H1 (cell line): Measurements from ENCODE around the gene IGFBP3. TPM values are rescaled to one million over a fixed set of nuclear protein-coding genes. Genes with fewer than 3 reads are reported as not detected.

Source experiments
- CTCF ChIA-PET: fragments of 300-600 bp; sonication (Branson Sonifier 250); formaldehyde crosslinking; loops from one replicate; lab custom pipeline; 2021; ENCODE audit not compliant: partially characterized antibody; lab: Charles Lee
- POLR2A ChIA-PET: fragments of 300-600 bp; sonication (Branson Sonifier 250); formaldehyde crosslinking; loops from one replicate; lab custom pipeline; 2021; ENCODE audit warnings: inconsistent platforms; ENCODE audit not compliant: partially characterized antibody; lab: Charles Lee
- DNase-seq, 2 experiments: peaks; one replicate each; pipeline versions ENCODE4 v3.0.0 to v3.0.0-alpha.2; 2010 to 2022; ENCODE audit warnings: low spot score in 2 of 2, low read depth in 1 of 2, mixed read lengths in 1 of 2
- FAIRE-seq: peaks from 2 replicates; lab custom pipeline; 2011; peaks lifted over from hg19 to GRCh38; lab: Jason Lieb, UNC
- H2AFZ ChIP-seq: 2 replicates; pipeline ENCODE4 v1.8.1; 2012; ENCODE audit warnings: low read length, inconsistent platforms
- H2AK5ac ChIP-seq: 2 replicates; pipeline ENCODE4 v1.6.1; 2013; ENCODE audit warnings: low read depth, low read length
- H2BK120ac ChIP-seq: replicated peaks from 2 replicates; pipeline ENCODE3; 2013; ENCODE audit warnings: low read depth, low read length, inconsistent platforms
- H2BK12ac ChIP-seq: 2 replicates; pipeline ENCODE4 v1.6.1; 2013; ENCODE audit warnings: low read depth, low read length
- H2BK15ac ChIP-seq: 2 replicates; pipeline ENCODE4 v1.6.1; 2013; ENCODE audit warnings: low read length
- H2BK20ac ChIP-seq: 2 replicates; pipeline ENCODE4 v1.6.1; 2013; ENCODE audit warnings: low read length
- H2BK5ac ChIP-seq: 2 replicates; pipeline ENCODE4 v1.6.1; 2013; ENCODE audit warnings: low read depth, low read length
- H3K14ac ChIP-seq: 2 replicates; pipeline ENCODE4 v1.6.1; 2013; ENCODE audit warnings: inconsistent platforms; ENCODE audit not compliant: insufficient read length
- H3K18ac ChIP-seq: 2 replicates; pipeline ENCODE4 v1.6.1; 2013; ENCODE audit warnings: low read length; ENCODE audit errors: extremely low read depth
- H3K23ac ChIP-seq: 2 replicates; pipeline ENCODE4 v1.6.1; 2013; ENCODE audit warnings: inconsistent platforms; ENCODE audit not compliant: insufficient read length
- H3K23me2 ChIP-seq: 2 replicates; pipeline ENCODE4 v1.6.1; 2013; ENCODE audit warnings: low read depth, low read length
- H3K27ac ChIP-seq: 2 replicates; pipeline ENCODE4 v1.6.1; 2011; ENCODE audit warnings: low read depth, low read length, inconsistent platforms
- H3K27me3 ChIP-seq, 4 experiments: replicated peaks in 1 of 4; 1 replicate in 1 of 4; 2 replicates in 3 of 4; pipeline versions ENCODE4 v1.6.1 to v1.8.1; 2011 to 2013; ENCODE audit warnings: low read length in 3 of 4, mild to moderate bottlenecking in 3 of 4, inconsistent platforms in 2 of 4, mixed read lengths in 2 of 4, moderate library complexity in 1 of 4; ENCODE audit not compliant: control insufficient read depth in 3 of 4, insufficient read depth in 3 of 4; ENCODE audit errors: extremely low read depth in 1 of 4
- H3K36me3 ChIP-seq, 4 experiments: 2 replicates each; pipeline versions ENCODE4 v1.6.1 to v1.8.1; 2011 to 2013; ENCODE audit warnings: mild to moderate bottlenecking in 4 of 4, low read length in 3 of 4, moderate library complexity in 2 of 4, control low read depth in 1 of 4, inconsistent platforms in 1 of 4; ENCODE audit not compliant: insufficient read depth in 4 of 4, control insufficient read depth in 2 of 4
- H3K4ac ChIP-seq: replicated peaks from 2 replicates; pipeline ENCODE3; 2013; ENCODE audit warnings: low read length, low read depth, mixed read lengths, inconsistent platforms; ENCODE audit not compliant: insufficient read length
- H3K4me1 ChIP-seq, 4 experiments: replicated peaks in 1 of 4; 1 replicate in 1 of 4; 2 replicates in 3 of 4; pipeline versions ENCODE4 v1.6.1 to v1.8.1; 2011 to 2013; ENCODE audit warnings: low read length in 3 of 4, inconsistent platforms in 2 of 4, mixed read lengths in 1 of 4; ENCODE audit not compliant: insufficient read depth in 4 of 4, control insufficient read depth in 3 of 4
- H3K4me2 ChIP-seq, 2 experiments: 2 replicates each; pipeline versions ENCODE4 v1.6.1 to v1.8.1; 2011 to 2013; ENCODE audit warnings: low read depth in 2 of 2, low read length in 2 of 2, control low read depth in 1 of 2, inconsistent platforms in 1 of 2, mild to moderate bottlenecking in 1 of 2; ENCODE audit not compliant: insufficient read depth in 1 of 2
- H3K4me3 ChIP-seq, 4 experiments: fragments of 200-600, 300-600 bp in 1 of 4; sonication (generic), shearing (Covaris generic), sonication (Bioruptor Twin) in 1 of 4; 2 replicates each; pipeline versions ENCODE4 v1.5.1 to v1.8.1; 2011 to 2016; ENCODE audit warnings: low read length in 4 of 4, low read depth in 3 of 4, control low read depth in 2 of 4, inconsistent platforms in 2 of 4, mild to moderate bottlenecking in 2 of 4, mixed read lengths in 1 of 4, moderate library complexity in 1 of 4; ENCODE audit not compliant: insufficient read depth in 2 of 4; ENCODE audit errors: extremely low read depth in 1 of 4
- H3K56ac ChIP-seq: replicated peaks from 2 replicates; pipeline ENCODE3; 2013; ENCODE audit warnings: low read depth, mild to moderate bottlenecking, mixed read lengths, low read length, inconsistent platforms; ENCODE audit not compliant: insufficient read length
- H3K79me1 ChIP-seq: 2 replicates; pipeline ENCODE4 v1.6.1; 2013; ENCODE audit warnings: low read depth, low read length, control low read depth
- H3K79me2 ChIP-seq, 2 experiments: 2 replicates each; pipeline versions ENCODE4 v1.6.1 to v1.8.1; 2012 to 2013; ENCODE audit warnings: low read length in 2 of 2, mild to moderate bottlenecking in 2 of 2, inconsistent platforms in 1 of 2; ENCODE audit not compliant: insufficient read depth in 2 of 2, control insufficient read depth in 1 of 2
- H3K9ac ChIP-seq, 4 experiments: replicated peaks in 1 of 4; 1 replicate in 1 of 4; 2 replicates in 3 of 4; pipeline versions ENCODE4 v1.6.1 to v1.8.1; 2011 to 2013; ENCODE audit warnings: low read depth in 3 of 4, low read length in 3 of 4, control low read depth in 2 of 4, mild to moderate bottlenecking in 2 of 4, moderate library complexity in 2 of 4, inconsistent platforms in 1 of 4; ENCODE audit errors: extremely low read depth in 1 of 4
- H3K9me3 ChIP-seq, 2 experiments: 2 replicates each; pipeline versions ENCODE4 v1.6.1 to v1.8.1; 2012 to 2013; ENCODE audit warnings: mild to moderate bottlenecking in 2 of 2, moderate library complexity in 2 of 2, control low read depth in 1 of 2, inconsistent platforms in 1 of 2, low read depth in 1 of 2, low read length in 1 of 2, mixed read lengths in 1 of 2; ENCODE audit not compliant: insufficient read depth in 2 of 2
- H4K20me1 ChIP-seq, 2 experiments: replicated peaks in 1 of 2; 2 replicates each; pipeline versions ENCODE3 to v1.8.1; 2011 to 2013; ENCODE audit warnings: inconsistent platforms in 2 of 2, low read length in 2 of 2, mild to moderate bottlenecking in 1 of 2; ENCODE audit not compliant: insufficient read depth in 2 of 2, control insufficient read depth in 1 of 2
- H4K5ac ChIP-seq: 2 replicates; pipeline ENCODE4 v1.6.1; 2013; ENCODE audit warnings: low read length, low read depth, mixed read lengths, inconsistent platforms; ENCODE audit not compliant: insufficient read length
- H4K8ac ChIP-seq: 2 replicates; pipeline ENCODE4 v1.8.0; 2013; ENCODE audit warnings: mild to moderate bottlenecking, moderate library complexity, low read length, inconsistent platforms; ENCODE audit not compliant: insufficient read depth; ENCODE audit errors: extremely low read depth
- H4K91ac ChIP-seq: replicated peaks from 2 replicates; pipeline ENCODE3; 2013; ENCODE audit warnings: low read length, mixed read lengths, inconsistent platforms; ENCODE audit not compliant: insufficient read length
- BRCA1 ChIP-seq: IDR thresholded peaks from 2 replicates; pipeline ENCODE4 v1.6.1; 2012; ENCODE audit warnings: low read depth, low read length, improper control_type of control experiment
- CREB1 ChIP-seq: IDR thresholded peaks from 2 replicates; pipeline ENCODE4 v1.6.1; 2012; ENCODE audit warnings: inconsistent platforms
- GTF2F1 ChIP-seq: IDR thresholded peaks from 2 replicates; pipeline ENCODE4 v1.6.1; 2012; ENCODE audit warnings: low read depth, low read length, improper control_type of control experiment, borderline replicate concordance
- POLR2A ChIP-seq, 2 experiments: IDR thresholded peaks; 1 replicate in 1 of 2; 2 replicates in 1 of 2; pipeline ENCODE4 v1.6.1; 2011; ENCODE audit warnings: low read depth in 2 of 2, low read length in 2 of 2, mild to moderate bottlenecking in 2 of 2; ENCODE audit errors: control extremely low read depth in 1 of 2
- POLR2AphosphoS5 ChIP-seq: IDR thresholded peaks from 2 replicates; pipeline ENCODE4 v1.6.1; 2011; ENCODE audit warnings: low read depth, low read length
- RXRA ChIP-seq: IDR thresholded peaks from 2 replicates; pipeline ENCODE4 v1.6.1; 2011; ENCODE audit warnings: low read depth, mild to moderate bottlenecking, low read length, moderate library complexity; ENCODE audit not compliant: insufficient read depth
- SIN3A ChIP-seq, 2 experiments: IDR thresholded peaks in 1 of 2; conservative IDR thresholded peaks in 1 of 2; 2 replicates each; pipeline ENCODE4 v1.6.1; 2011 to 2012; ENCODE audit warnings: low read length in 2 of 2, improper control_type of control experiment in 1 of 2, low read depth in 1 of 2, mild to moderate bottlenecking in 1 of 2
- SIX5 ChIP-seq: IDR thresholded peaks from 2 replicates; pipeline ENCODE4 v1.6.1; 2011; ENCODE audit warnings: mild to moderate bottlenecking, low read depth, low read length
- SP2 ChIP-seq: IDR thresholded peaks from 2 replicates; pipeline ENCODE4 v1.6.1; 2012; ENCODE audit warnings: mild to moderate bottlenecking, low read length, inconsistent platforms
- TBP ChIP-seq: IDR thresholded peaks from 2 replicates; pipeline ENCODE4 v1.6.1; 2011; ENCODE audit warnings: low read depth, low read length, improper control_type of control experiment
- WGBS, 2 experiments: shearing (Covaris generic) in 1 of 2; methylation state at CpG; one replicate each; pipeline versions ENCODE4 v1.1.6 to v1.1.7; 2013 to 2015; ENCODE audit warnings: low lambda C conversion rate in 2 of 2, mixed read lengths in 2 of 2, inconsistent platforms in 1 of 2, low coverage in 1 of 2, missing lambda C conversion rate in 1 of 2; ENCODE audit not compliant: insufficient replicate concordance in 2 of 2, insufficient coverage in 1 of 2, insufficient read length in 1 of 2; ENCODE audit errors: extremely low coverage in 1 of 2, missing lambda C conversion rate in 1 of 2; 5-methylcytosine and 5-hydroxymethylcytosine counted together
- polyA plus RNA-seq, 7 experiments: library from polyadenylated mRNA; depleted of rRNA in 3 of 7; stranded (reverse) in 5 of 7; unstranded in 2 of 7; fragments of >200 nt in 5 of 7; fragments of 200-250 nt in 2 of 7; gene quantifications; 1 replicate in 5 of 7; 2 replicates in 1 of 7; 4 replicates in 1 of 7; pipeline versions ENCODE4 v1.2.1 to v1.2.3, GENCODE V29; 2011 to 2013; ENCODE audit warnings: missing spikeins in 2 of 7, mixed read lengths in 2 of 7
- total RNA-seq: library from RNA; stranded (reverse); fragmentation: NEBNext Ultra II Directional; extraction: Animal tissue kit (Norgen Biotek cat#: 25700); gene quantifications from 2 replicates; pipeline ENCODE4 v1.2.1, GENCODE V29; 2021

The IGFBP3 gene
- total and polyA plus RNA-seq, 2 of the 8 experiments (the other 6 are each of a cell fraction or from before 2014, with no cell fraction given) = 5.5 to 12.1 TPM

- POLR2A ChIA-PET = no interaction called here
- no peak for DNase-seq
- TF ChIP-seq CREB1 = no peak
- TF ChIP-seq SIX5 = no peak
- TF ChIP-seq GTF2F1 = no peak
- no peak for TF ChIP-seq SIN3A (conservative IDR thresholded peaks at IDR 0.05 in 1 of 2, IDR thresholded peaks at IDR 0.05 in 1 of 2; ENCODE audit: low read depth in 1 of 2, low read length in 2 of 2)
- TF ChIP-seq POLR2AphosphoS5 = no peak
- no peak for TF ChIP-seq POLR2A (IDR thresholded peaks at IDR 0.05; ENCODE audit: control extremely low read depth in 1 of 2, low read depth in 2 of 2, low read length in 2 of 2)
- no peak for TF ChIP-seq BRCA1
- no peak for TF ChIP-seq TBP
- no peak for TF ChIP-seq SP2
- TF ChIP-seq RXRA = no peak
Measured at GRCh38 chr7:45940939-45941338, 19.9 kb upstream of the IGFBP3 start.

More at GRCh38 chr7:45940939-45941338, 19.9 kb upstream of the IGFBP3 start:
- peaks cover 5% of the 10 kb centered on the region; the same call in 1 of the 2 replicates for H3K23me2 ChIP-seq
- H2BK20ac ChIP-seq = no peak overlapping the region
- H3K4me3 ChIP-seq = no peak overlapping the region
- H3K27me3 ChIP-seq = peaks cover 0 to 1% (median 0%) of the 10 kb centered on the region in 4 experiments; a peak in 1 of 7 replicates
- H2BK15ac ChIP-seq = no peak overlapping the region
- WGBS, 2 experiments = 95% methylated on average over 7 of the region's 7 CpGs; no CpG with 5 or more reads in 1 of the 2 experiments
- no peaks in the 10 kb centered on the region for H3K4me1 ChIP-seq
- no peak overlapping the region for H4K8ac ChIP-seq
- H3K23ac ChIP-seq = no peak overlapping the region
- no peaks in the 10 kb centered on the region for H3K9me3 ChIP-seq
- no peaks in the 10 kb centered on the region for H3K79me2 ChIP-seq
- H4K91ac ChIP-seq = no peak overlapping the region
- no peak overlapping the region for H2AFZ ChIP-seq
- H2AK5ac ChIP-seq = no peak overlapping the region
- H3K56ac ChIP-seq = no peak overlapping the region
- H3K36me3 ChIP-seq = no peaks in the 10 kb centered on the region
- H4K20me1 ChIP-seq = peaks cover 0 to 2% of the 10 kb centered on the region in 2 experiments
- H2BK12ac ChIP-seq = no peak overlapping the region
- H3K18ac ChIP-seq = no peak overlapping the region
- no peak for FAIRE-seq
- no peaks in the 10 kb centered on the region for H3K79me1 ChIP-seq
- no peak overlapping the region for H3K27ac ChIP-seq
- no peak overlapping the region for H2BK5ac ChIP-seq
- no peak overlapping the region for H4K5ac ChIP-seq
- no peak overlapping the region for H3K9ac ChIP-seq
- no peak overlapping the region for H3K4ac ChIP-seq
- CTCF ChIA-PET = interaction anchor here (1.0 to 6.9 kb wide), 2 partner anchors 19 kb away, joined by 5 to 80 read pairs; partner anchors contain the start of gene IGFBP3
- H3K4me2 ChIP-seq = no peak overlapping the region
- no peak overlapping the region for H3K14ac ChIP-seq
- H2BK120ac ChIP-seq = no peak overlapping the region
